Right ventricle myocardium superior (tissue), 1 donor: ENCODE measurements around the gene MMP10. TPM values are rescaled to one million over a fixed set of nuclear protein-coding genes. Genes with fewer than 3 reads are reported as not detected.

Experiments used
- ATAC-seq: fragments of 200-7000 bp; cut with Tn5 transposase; one replicate; pipeline ENCODE4 v1.9.1; 2020; ENCODE audit warnings: mild to moderate bottlenecking; ENCODE audit not compliant: poor library complexity
- DNase-seq: peaks from one replicate; pipeline ENCODE4 v3.0.0-alpha.2; 2020
- intact Hi-C: fragments of 100-400 bp; cut with DNase I; formaldehyde crosslinking; loops from one replicate; pipeline ENCODE4 v1.11.2; 2022
- total RNA-seq: library from RNA; stranded (reverse); fragmentation: NEBNext Ultra II Directional; extraction: Animal tissue kit (Norgen Biotek cat#: 25700); gene quantifications from one replicate; pipeline ENCODE4 v1.2.1, GENCODE V29; 2021
- donor health status: DM: no; HTN: yes; CAD: no; lungs with severe emphysema.

MMP10 gene
- total RNA-seq, 1 donor from 2014 or later = not detected

DNA sequence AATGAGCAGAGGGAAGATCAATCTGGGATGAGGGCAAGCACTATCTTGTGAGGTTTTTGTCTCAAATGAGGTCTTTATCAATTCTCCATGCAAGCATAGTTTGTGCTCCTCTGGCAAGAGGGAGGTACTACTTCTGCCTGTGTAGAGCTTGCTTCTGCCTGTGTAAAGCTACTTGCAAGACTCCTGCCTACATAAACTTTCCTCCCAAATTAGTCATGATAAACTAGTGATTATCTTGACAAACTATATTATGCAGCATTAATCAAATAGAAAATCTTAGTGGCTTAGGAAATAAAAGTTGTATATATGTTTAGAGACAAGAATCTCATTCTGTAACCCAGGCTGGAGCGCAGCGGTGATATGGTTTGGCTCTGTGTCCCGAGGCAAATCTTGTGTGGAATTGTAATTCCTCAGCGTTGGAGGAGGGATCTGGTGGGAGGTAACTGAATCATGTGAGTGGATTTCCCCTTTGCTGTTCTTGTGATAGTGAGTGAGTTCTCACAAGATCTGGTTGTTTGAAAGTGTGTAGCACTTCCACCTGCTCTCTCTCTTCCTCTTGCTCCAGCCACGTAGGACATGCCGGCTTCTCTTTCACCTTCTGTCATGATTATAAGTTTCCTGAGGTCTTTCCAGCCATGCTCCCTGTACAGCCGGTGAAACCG lies 8.0 kb upstream of the MMP10 start:
- no peak for DNase-seq
- intact Hi-C loops = no loop called here
- ATAC-seq = no peak

DNA sequence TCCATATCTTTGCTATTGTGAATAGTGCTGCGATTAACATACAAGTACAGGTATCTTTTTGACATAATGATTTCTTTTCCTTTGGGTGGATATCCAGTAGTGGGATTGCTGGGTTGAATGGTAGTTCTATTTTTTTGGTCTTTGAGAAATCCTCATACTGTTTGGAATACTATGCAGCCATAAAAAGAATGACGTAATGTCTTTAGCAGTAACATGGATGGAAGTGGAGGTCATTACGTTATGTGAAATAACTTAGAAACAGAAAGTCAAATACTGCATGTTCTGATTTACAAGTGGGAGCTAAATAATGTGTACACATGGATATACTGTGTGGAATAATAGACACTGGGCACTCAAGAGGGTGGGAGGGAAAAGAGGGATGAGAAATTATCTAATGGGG lies 4.0 kb upstream of the MMP10 start:
- ATAC-seq (no peak), DNase-seq (no peak)
- intact Hi-C loops = no loop called here

DNA sequence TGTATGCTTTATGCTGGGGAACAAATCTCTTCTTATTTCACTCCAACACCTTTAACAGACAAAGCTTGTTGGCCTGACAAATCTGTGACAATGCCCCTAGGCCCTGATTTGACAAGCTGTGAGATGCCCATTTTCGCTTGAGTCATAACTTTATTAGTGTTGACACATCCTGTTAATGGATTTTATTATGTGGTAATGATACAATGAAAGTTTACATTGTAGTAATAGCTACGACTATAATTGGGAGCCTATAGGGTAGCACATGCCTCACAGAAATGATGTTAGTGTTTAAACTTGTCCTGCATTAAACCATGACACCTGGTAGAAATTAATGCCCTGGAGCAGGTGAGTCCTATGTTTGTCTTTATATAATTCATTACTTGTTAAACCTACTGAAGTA lies 3.3 kb upstream of the MMP10 start:
- no peak for ATAC-seq
- DNase-seq = no peak
- intact Hi-C loops = no loop called here

DNA sequence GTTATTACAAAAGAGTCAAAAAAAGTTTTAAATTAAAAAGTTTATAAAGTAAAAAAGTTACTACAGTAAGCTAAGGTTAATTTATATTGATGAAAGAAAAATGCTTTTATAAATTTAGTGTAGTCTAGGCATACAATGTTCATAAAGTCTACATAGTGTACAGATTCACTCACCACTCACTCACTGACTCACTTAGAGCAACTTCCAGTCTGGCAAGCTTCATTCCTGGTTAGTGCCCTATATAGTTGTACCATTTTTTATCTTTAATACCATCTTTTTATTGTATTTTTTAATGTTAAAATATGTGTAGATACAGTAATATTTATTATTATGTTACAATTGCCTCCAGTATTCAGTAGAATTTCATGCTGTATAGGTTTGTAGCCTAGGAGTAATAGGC lies 2.6 kb upstream of the MMP10 start:
- ATAC-seq (no peak), DNase-seq (no peak)
- intact Hi-C loops = no loop called here

DNA sequence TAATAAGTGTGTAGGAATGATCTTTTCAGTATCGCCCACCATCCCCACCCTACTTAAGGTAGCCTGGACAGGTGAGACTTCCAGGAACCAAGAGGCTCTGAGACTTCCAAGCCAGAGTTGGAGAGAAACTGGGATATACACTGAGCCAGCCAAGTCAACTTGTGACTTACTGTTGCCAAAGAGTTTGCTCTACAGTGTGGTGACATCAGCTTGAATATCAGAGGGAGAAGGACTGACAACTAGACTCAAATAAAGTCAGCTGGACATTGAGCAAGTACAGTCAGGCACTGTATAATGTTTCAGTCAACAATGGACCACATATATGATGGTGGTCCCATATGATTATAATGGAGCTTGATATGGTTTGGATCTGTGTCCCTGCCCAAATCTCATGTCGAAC lies 1.2 kb upstream of the MMP10 start:
- intact Hi-C loops = no loop called here
- DNase-seq = no peak
- ATAC-seq = no peak

DNA sequence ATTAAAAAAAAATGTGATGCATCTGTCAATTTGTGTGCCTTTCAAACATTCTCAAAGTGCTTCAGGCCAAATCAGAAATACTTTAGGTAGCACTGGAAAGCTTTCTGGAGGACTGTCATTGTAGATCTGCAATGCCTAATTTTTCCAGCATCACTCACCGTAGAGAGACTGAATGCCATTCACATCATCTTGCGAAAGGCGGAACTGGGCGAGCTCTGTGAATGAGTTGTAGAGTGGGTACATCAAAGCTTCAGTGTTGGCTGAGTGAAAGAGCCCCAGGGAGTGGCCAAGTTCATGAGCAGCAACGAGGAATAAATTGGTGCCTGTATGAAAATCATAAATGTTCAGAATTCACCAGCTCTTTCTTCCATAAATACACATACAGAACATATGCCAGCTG lies 4.0 kb downstream of the MMP10 start:
- no peak for DNase-seq
- intact Hi-C loops = no loop called here
- ATAC-seq = no peak

DNA sequence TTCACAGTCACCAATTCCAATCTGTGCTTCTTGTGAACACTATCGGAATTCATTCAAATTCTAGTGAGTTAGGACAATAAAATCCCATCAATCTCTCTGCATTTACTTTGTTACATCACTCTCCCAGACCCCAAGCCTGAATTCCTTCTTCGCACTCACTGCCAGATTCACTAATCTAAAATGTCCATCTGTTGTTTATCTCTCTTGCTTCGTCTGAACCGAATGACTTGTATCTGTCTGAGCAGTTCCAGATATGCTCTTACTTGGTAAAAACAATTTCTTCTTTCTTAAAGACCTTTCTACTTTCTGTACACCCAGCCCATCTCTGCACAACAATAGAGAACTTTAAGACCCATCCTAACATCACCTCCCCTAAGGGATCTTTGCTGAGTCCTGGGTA lies 7.0 kb downstream of the MMP10 start:
- no peak for DNase-seq
- ATAC-seq = no peak
- intact Hi-C loops = no loop called here

DNA sequence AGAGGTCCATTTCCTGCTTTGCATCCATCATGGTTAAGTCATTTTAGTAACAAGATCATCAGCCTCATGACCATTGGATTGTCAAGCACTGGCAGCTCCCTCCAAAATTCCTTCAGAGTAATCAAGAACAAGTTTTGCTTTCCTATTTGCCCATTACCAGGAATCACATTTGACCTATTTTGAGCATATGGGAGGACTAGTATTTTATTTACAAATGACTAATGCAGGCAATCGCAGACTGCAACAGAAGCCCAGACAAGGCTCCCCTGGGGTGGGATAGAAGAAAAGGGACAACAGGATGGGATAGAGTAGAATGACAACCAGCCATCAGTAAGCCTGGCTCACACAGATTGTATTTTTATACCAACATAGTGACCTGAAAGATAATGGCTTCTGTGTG lies 9.1 kb downstream of the MMP10 start:
- ATAC-seq (no peak), DNase-seq (no peak)
- intact Hi-C loops = no loop called here

DNA sequence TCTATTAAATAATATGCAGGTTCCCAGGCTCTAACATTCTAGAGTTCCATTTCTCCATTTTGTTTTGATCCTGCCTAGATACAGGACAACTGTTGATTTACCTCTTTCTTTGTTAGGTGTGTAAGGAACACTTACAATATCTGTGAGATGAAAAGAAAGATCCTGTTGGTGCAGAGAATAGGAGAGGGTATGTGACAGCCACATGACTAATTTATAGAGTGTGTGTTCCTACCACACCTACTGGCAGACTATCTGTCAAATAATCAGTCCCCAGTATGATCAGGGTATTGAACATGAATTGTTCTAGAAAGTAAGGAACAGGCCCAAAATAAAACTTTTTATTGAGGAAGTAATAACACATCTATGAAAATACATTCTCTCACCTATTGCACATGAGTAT lies 10.2 kb downstream of the MMP10 start:
- no peak for DNase-seq
- ATAC-seq = no peak
- intact Hi-C loops = no loop called here

DNA sequence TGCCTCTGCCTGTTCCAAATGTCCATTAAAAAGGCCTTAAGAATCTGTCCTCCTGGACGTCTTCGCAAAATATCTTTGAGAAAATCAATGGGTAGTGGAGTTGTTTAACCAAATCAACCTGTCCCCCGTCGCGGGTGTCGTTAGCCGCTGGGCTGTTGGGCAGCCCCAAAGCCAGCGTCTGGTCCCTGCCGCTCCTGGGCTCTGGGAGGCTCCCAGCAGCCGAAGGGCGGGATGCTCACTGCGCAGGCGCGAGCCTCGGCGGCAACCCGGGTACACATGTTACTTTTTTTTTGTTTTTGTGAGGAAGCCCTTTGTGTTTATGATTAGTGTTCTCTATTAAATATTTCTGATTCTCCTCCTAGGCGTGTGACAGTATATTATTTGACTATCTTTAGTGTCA lies 12.6 kb downstream of the MMP10 start:
- ATAC-seq = no peak
- no peak for DNase-seq
- intact Hi-C loops = no loop called here

DNA sequence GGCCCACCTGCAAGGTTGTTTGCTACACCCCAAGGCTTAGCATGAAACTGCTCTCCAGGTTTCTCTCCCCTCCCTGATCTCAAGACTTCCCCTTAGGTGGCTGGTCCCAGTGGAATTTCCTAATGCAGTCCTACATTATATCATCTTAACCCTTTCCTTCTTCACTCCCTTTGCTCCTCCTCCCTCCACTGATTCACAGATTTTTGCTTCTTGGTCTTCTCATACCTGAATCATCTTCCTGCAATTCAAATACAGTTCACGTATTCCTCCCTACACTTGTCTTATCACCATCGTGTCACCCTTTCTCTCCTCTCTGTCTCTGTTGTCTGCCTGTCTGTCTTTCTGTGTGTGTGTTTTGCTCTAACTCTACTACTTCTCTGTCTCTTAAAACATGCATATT lies 17.0 kb downstream of the MMP10 start:
- no peak for DNase-seq
- intact Hi-C loops = no loop called here
- no peak for ATAC-seq

DNA sequence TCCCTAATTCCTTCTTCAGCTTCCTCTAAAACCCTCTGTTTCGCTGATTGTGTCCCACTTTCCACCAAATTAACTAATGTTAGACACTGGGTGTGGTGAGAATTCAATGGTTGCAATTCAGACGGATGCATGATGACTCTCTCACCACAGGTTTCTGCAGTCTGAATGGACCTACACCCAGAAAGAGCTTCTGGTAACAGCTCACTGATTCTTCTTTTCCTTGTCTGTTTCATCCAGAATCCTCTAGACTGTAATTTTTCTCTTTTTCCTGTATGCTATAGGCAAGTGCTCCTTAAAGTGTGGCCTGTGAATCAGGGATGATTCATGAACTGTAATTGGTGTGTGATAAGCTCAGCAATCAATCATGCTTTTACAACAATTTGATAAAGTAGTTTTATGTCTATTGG lies 18.1 kb downstream of the MMP10 start:
- intact Hi-C loops = no loop called here
- ATAC-seq (no peak), DNase-seq (no peak)

DNA sequence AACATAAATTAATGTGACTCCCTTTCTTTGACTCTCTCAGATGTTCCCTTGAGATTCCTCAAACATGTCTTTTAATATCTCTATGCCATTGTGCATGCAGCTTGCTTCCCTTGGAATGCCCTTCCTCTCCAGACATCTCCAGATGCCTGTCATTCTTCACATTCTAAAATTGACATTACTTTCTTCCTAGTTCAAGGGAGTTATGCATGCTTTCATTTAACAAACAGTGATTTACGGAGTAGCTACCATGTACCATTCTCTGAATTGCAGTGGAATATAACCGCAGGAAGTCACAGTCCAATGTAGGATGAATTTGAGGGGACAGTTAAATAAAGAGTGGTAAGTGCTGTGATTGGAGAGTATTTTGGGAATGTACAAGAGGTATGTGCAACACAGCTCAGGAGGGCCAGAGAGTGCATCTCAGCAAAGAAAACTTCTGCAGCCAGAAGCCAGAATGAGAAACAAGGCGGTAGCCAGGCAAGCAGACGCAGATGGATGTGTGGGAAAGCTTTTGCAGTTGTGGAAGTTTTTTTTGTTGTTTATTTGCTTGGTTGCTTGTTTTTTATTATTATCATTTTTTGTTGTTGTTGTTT lies 18.7 kb downstream of the MMP10 start:
- intact Hi-C loops = no loop called here
- no peak for ATAC-seq

DNA sequence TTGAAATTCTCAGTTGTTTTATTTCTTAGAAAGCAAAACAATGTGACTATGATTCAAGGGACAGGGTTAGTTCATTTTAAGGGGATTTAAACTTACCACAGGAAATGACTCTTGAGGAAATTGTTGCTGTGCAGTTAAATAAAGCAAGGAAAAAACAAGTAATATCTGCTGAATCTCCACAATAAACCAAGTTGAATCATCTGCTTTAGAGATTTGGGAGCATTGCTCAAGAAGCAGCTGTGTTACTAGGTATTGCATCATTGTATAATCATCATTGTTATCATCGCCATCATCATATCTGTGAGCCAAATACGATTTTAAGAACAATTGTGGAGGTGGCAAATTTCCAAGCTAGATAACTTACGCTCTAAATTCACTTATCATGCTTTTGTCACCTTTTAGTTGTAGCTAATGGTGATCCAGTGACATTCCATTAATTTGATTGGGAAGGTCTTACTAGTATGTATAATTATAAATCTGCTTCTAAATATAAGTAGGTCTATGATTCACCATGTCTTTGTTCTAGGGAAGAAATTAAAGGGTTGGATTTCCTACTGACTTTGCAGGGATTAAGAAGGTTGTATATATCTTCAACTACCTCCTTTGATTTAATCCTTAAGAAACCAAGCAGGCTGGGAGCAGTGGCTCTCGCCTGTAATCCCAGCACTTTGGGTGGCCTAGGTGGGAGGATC lies 19.9 kb downstream of the MMP10 start:
- no peak for DNase-seq
- intact Hi-C loops = no loop called here
- ATAC-seq = peak; percentile 64

More for the DNA sequence above, 18.7 kb downstream of the MMP10 start:
- no peak for DNase-seq

DNA sequence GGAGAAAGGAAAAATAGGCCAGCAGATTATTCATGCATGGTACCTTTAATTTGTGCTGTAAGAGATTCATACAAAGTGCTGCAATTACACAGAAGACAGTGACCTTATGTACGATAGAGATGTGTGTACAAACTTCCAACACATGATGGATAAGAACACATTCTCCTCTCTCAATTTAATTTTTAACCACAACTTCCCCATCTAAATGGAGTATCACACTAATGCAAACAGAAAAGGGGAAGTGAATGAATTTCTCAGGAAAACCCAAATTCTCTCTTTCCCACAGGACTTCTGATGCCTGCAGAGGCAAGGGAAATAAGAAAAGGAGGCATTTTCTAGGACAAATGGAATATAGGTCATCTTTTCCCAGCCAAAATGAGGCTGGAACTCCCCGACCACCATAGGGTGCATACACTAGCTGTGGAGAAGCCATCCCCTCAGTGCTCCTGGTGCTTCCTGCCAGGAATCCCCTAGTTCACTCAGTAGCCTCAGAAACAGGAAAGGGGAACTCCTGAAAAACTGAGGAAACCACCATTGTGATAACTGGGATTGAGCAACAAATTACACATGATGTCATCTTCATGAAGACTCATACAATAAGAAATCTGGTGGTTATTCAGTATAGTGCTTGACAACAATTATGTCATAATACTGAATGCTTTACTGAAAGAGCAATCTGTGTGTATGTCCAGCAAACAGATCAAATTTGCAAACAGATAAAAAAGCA lies 22.4 kb downstream of the MMP10 start:
- ATAC-seq (no peak), DNase-seq (no peak)
- intact Hi-C loops = no loop called here

DNA sequence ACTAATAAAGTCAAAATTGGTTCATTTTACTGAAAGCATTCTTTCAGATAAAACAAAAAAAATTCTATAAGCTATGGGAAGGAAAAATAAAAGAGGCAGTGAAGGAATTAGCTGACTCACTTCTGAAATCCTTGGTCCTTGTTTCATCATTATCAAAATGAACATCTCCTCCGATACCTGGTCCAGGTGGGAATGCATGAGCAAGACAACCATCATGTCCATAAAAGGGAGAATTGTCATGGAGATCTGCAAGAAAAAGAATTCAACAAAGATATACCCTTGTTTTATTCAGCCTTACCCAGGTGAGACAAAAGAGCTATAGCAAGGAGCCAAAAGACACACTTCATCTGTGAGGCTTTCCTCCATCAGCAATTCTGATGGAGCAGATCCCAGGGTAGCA lies 27.2 kb downstream of the MMP10 start:
- ATAC-seq (no peak), DNase-seq (no peak)
- intact Hi-C loops = no loop called here

DNA sequence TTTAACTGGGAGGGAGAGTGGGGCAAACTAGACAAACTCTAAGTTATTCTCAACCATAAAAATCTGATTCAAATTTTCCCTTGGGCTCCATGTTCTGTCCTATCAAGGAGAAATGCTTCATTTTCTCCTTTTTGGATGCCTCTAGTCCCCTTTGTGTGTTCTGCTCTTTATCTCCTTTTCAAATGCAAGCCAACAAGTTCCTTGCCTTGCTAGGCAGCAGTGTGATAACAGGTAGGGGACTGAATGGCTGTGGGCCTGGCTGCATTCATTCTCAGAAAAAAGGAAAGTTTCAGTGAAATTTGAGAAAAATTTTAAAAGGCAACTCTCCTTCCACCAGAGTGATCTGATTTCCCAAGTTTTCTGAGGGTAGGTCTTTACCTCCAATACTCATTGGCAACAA lies 28.8 kb downstream of the MMP10 start:
- no peak for DNase-seq
- intact Hi-C loops = no loop called here

DNA sequence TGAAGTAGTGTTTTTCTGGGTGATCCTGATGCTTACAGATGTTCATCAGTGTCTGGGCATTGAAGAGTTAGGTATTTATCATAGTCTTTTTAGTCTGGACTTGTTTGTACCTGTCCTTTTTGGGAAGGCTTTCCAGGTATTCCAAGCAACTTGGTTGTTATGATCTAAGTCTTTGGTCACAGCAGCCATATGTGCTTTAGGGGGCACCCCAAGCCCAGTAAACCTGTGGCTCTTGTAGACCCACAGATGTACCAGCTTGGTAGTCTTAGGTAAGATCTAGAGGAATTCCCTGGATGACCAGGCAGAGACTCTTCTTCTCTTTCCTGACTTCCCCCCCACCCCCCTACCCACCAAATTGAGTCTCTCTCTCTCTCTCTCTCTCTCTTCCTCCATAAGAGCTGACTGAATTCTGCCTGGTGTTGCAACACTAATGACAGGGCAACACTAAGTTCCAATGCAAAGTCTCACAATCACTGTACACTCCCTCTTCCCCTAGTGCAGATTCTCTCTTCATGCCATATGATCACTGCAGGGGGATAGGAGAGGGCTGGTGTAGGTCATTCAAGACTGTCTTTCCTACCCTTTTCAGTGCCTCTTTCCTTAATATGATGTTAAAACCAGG lies 31.2 kb downstream of the MMP10 start:
- DNase-seq (no peak), ATAC-seq (no peak)
- intact Hi-C loops = no loop called here

More for the DNA sequence above, 28.8 kb downstream of the MMP10 start:
- no peak for ATAC-seq
